HPDE6-E6E7 (cell line): ENCODE measurements around the gene TGFBI.

Experiments used
- DNase-seq: peaks from one replicate; pipeline ENCODE4 v3.0.0; 2011; ENCODE audit warnings: missing footprints; ENCODE audit errors: extremely low spot score

Gene TGFBI

GRCh38 chr5:136028782-136029742 is at the start of gene TGFBI:
Gene TGFBI (plus strand): TSS chr5:136028988. CDS start chr5:136029056, 68 bp downstream.
- DNase-seq, result peak; percentile 79

- DNase-seq, result no peak
Observed at GRCh38 chr5:135978993-135979392, 49.8 kb upstream of the TGFBI start.

GRCh38 chr5:135979510-135979909 is 49.3 kb upstream of the TGFBI start:
- DNase-seq, result no peak

- no peak for DNase-seq
Observed at GRCh38 chr5:135980620-135981019, 48.2 kb upstream of the TGFBI start.

- DNase-seq, result no peak
Observed at GRCh38 chr5:135985951-135986350, 42.8 kb upstream of the TGFBI start.

GRCh38 chr5:135986401-135986800 is 42.4 kb upstream of the TGFBI start:
- DNase-seq, result no peak

- no peak for DNase-seq
Observed at GRCh38 chr5:135986891-135987401, 41.8 kb upstream of the TGFBI start.

- no peak for DNase-seq
Observed at GRCh38 chr5:135988546-135988945, 40.2 kb upstream of the TGFBI start.

GRCh38 chr5:135989686-135990085 is 39.1 kb upstream of the TGFBI start:
- no peak for DNase-seq

GRCh38 chr5:135990528-135991255 is 38.1 kb upstream of the TGFBI start:
- DNase-seq, result no peak

GRCh38 chr5:135991429-135991828 is 37.4 kb upstream of the TGFBI start:
- DNase-seq, result no peak

- DNase-seq, result no peak
Observed at GRCh38 chr5:135993335-135993879, 35.4 kb upstream of the TGFBI start.

GRCh38 chr5:135993880-135994636 is 34.7 kb upstream of the TGFBI start:
- no peak for DNase-seq

- DNase-seq, result no peak
Observed at GRCh38 chr5:135995976-135996375, 32.8 kb upstream of the TGFBI start.

GRCh38 chr5:135996611-135997010 is 32.2 kb upstream of the TGFBI start:
- no peak for DNase-seq

- no peak for DNase-seq
Observed at GRCh38 chr5:135997673-135998335, 31.0 kb upstream of the TGFBI start.

- DNase-seq, result no peak
Observed at GRCh38 chr5:135998889-135999288, 29.9 kb upstream of the TGFBI start.

- DNase-seq, result no peak
Observed at GRCh38 chr5:135999406-136000139, 29.2 kb upstream of the TGFBI start.

GRCh38 chr5:136000147-136000546 is 28.6 kb upstream of the TGFBI start:
- no peak for DNase-seq

- DNase-seq, result no peak
Observed at GRCh38 chr5:136000932-136001331, 27.9 kb upstream of the TGFBI start.
